ENCODE results near the gene GADD45B.
"Not testable (repeated sequence)": the region's sequence is repeated elsewhere in the genome, so short reads cannot be mapped to it uniquely, and the experiment has no call there.

GADD45B gene

DNA sequence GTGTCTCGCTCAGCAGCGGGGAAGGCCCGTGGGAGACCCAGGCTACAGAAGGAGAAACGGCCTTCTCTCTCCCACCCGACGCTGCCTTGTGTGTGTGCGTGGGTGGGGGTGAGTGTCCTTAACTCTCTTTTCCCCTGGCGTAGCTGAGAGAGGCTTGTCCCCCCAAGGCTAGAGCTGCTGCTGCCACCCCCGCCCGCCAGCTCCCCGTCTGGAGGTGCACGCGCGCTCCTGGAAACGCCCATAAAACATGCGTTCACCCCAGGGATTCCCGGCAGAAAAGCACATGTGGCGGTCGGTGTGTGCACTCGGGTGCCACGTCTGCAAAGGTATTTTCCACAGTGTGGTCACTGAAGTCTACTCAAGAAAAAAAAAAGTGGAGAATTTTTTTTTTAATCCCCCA lies 36.1 kb downstream of the GADD45B start:
- Histone ChIP-seq H3K9me3 (ENCODE audit: control extremely low read depth in 1 of 5, control insufficient read depth in 4 of 5, insufficient read depth in 2 of 5, low read depth in 1 of 5, low read length in 4 of 5) (peaks cover 0 to 2% (median 0%) of the 10 kb centered on the region in 5 experiments), H3K27me3 (replicated peaks in 2 of 5; ENCODE audit: control insufficient read depth in 4 of 5, insufficient read depth in 5 of 5, low read length in 4 of 5) (no peaks in the 10 kb centered on the region), H3K36me3 (ENCODE audit: control insufficient read depth in 4 of 4, insufficient read depth in 4 of 4, low read length in 3 of 4) (no peaks in the 10 kb centered on the region), H3K27ac (ENCODE audit: insufficient read depth in 1 of 2, low read depth in 1 of 2, low read length in 2 of 2, poor library complexity in 1 of 2, severe bottlenecking in 2 of 2) (no peak overlapping the region), H3K4me3 (ENCODE audit: control insufficient read depth in 1 of 7, extremely low read depth in 1 of 7, insufficient read depth in 4 of 7, low read depth in 2 of 7, low read length in 6 of 7) (no peak overlapping the region), H3K4me1 (ENCODE audit: control extremely low read depth in 1 of 4, control insufficient read depth in 4 of 4, insufficient read depth in 4 of 4, low read length in 3 of 4) (peaks cover 0 to 3% (median 1%) of the 10 kb centered on the region in 4 experiments)
- ChIA-PET POLR2A (no interaction called here), CTCF (interaction anchor here (1.2 kb wide), 1 partner anchor 125 kb away, joined by 4 read pairs; no protein-coding TSS in a partner anchor)
- no peak for DNase-seq
- WGBS (ENCODE audit: insufficient coverage): 95% methylated on average over 16 of the region's 21 CpGs

- H3K4me3 ChIP-seq (ENCODE audit: control insufficient read depth in 1 of 7, extremely low read depth in 1 of 7, insufficient read depth in 4 of 7, low read depth in 2 of 7, low read length in 6 of 7): no peak overlapping the region
- DNase-seq: no peak
- no peak overlapping the region for H3K27ac ChIP-seq (ENCODE audit: insufficient read depth in 1 of 2, low read depth in 1 of 2, low read length in 2 of 2, poor library complexity in 1 of 2, severe bottlenecking in 2 of 2)
- no peaks in the 10 kb centered on the region for H3K27me3 ChIP-seq (replicated peaks in 2 of 5; ENCODE audit: control insufficient read depth in 4 of 5, insufficient read depth in 5 of 5, low read length in 4 of 5)
- ChIA-PET POLR2A (no interaction called here), CTCF (interaction anchor here (1.2 kb wide), 1 partner anchor 124 kb away, joined by 4 read pairs; no protein-coding TSS in a partner anchor)
- WGBS (ENCODE audit: insufficient coverage): 95% methylated on average over 31 of the region's 41 CpGs
- no peaks in the 10 kb centered on the region for H3K4me1 ChIP-seq (ENCODE audit: control extremely low read depth in 1 of 4, control insufficient read depth in 4 of 4, insufficient read depth in 4 of 4, low read length in 3 of 4)
- peaks cover 0 to 2% (median 0%) of the 10 kb centered on the region in 5 experiments for H3K9me3 ChIP-seq (ENCODE audit: control extremely low read depth in 1 of 5, control insufficient read depth in 4 of 5, insufficient read depth in 2 of 5, low read depth in 1 of 5, low read length in 4 of 5)
- H3K36me3 ChIP-seq (ENCODE audit: control insufficient read depth in 4 of 4, insufficient read depth in 4 of 4, low read length in 3 of 4): no peaks in the 10 kb centered on the region
Measured at GRCh38 chr19:2512523-2513431, 36.9 kb downstream of the GADD45B start.

DNA sequence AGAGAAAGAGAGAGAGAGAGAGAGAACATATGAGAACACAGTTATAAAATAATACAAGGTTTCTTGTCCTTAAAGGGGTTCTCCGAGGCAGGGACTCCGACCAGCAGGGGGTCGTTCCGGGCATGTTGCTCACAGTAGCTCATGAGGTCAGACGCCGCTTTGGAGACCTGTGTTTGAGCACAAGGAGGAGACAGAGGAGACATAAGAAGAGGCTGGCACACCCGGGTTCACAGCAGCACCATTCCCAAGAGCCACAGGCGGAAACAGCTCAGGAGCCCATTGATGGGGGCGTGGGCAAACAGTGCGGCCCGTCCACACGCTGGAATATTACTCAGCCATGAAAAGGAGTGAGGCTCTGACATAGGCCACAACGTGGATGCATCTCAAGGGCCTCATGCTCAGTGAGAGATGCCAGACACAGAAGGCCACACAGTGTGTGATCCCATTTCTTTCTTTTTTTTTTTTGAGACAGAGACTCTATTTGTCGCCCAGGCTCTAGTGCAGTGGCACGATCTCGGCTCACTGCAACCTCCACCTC lies 39.1 kb downstream of the GADD45B start:
- Histone ChIP-seq H3K27me3 (replicated peaks in 2 of 5; ENCODE audit: control insufficient read depth in 4 of 5, insufficient read depth in 5 of 5, low read length in 4 of 5) (no peaks in the 10 kb centered on the region), H3K36me3 (ENCODE audit: control insufficient read depth in 4 of 4, insufficient read depth in 4 of 4, low read length in 3 of 4) (peaks cover 0 to under 1% (median 0%) of the 10 kb centered on the region in 4 experiments), H3K27ac (ENCODE audit: insufficient read depth in 1 of 2, low read depth in 1 of 2, low read length in 2 of 2, poor library complexity in 1 of 2, severe bottlenecking in 2 of 2) (no peak overlapping the region), H3K4me1 (ENCODE audit: control extremely low read depth in 1 of 4, control insufficient read depth in 4 of 4, insufficient read depth in 4 of 4, low read length in 3 of 4) (no peaks in the 10 kb centered on the region), H3K4me3 (ENCODE audit: control insufficient read depth in 1 of 7, extremely low read depth in 1 of 7, insufficient read depth in 4 of 7, low read depth in 2 of 7, low read length in 6 of 7) (no peak overlapping the region), H3K9me3 (ENCODE audit: control extremely low read depth in 1 of 5, control insufficient read depth in 4 of 5, insufficient read depth in 2 of 5, low read depth in 1 of 5, low read length in 4 of 5) (no peaks in the 10 kb centered on the region)
- DNase-seq: no peak
- ChIA-PET CTCF (interaction anchor here (0.9 kb wide), 1 partner anchor 26 kb away, joined by 3 read pairs; no protein-coding TSS in a partner anchor), POLR2A (no interaction called here)
- WGBS (ENCODE audit: insufficient coverage): 96% methylated on average over 14 of the region's 16 CpGs

DNA sequence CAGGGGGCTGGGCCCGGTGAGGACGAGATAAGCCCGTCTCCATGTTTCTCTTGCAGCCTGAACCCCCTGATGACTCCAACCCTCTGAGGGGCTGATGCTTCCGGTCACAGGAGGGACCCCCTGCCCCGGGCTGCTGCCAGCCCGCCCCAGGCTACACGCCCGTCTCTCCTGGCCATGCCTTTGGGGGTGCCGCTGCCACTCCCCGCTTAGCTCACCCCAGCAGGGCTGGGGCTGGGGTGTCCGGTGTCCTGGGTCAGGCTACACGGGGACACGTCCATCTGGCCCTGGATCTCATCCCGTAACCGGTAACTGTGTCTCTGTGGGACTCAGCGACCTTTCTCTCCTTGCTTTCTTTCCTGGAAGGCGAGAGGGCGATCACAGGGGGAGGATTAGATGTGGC lies 40.8 kb downstream of the GADD45B start:
- ChIA-PET POLR2A (interaction anchor here (0.6 to 1.1 kb wide), 2 partner anchors 40 to 70 kb away, joined by 3 to 4 read pairs; partner anchors contain the start of gene GADD45B), CTCF (interaction anchor here (1.0 kb wide), 1 partner anchor 94 kb away, joined by 3 read pairs; no protein-coding TSS in a partner anchor)
- DNase-seq: no peak
- Histone ChIP-seq H3K4me3 (ENCODE audit: control insufficient read depth in 1 of 7, extremely low read depth in 1 of 7, insufficient read depth in 4 of 7, low read depth in 2 of 7, low read length in 6 of 7) (no peak overlapping the region), H3K9me3 (ENCODE audit: control extremely low read depth in 1 of 5, control insufficient read depth in 4 of 5, insufficient read depth in 2 of 5, low read depth in 1 of 5, low read length in 4 of 5) (no peaks in the 10 kb centered on the region), H3K36me3 (ENCODE audit: control insufficient read depth in 4 of 4, insufficient read depth in 4 of 4, low read length in 3 of 4) (peaks cover 0 to 3% (median 0%) of the 10 kb centered on the region in 4 experiments), H3K27ac (ENCODE audit: insufficient read depth in 1 of 2, low read depth in 1 of 2, low read length in 2 of 2, poor library complexity in 1 of 2, severe bottlenecking in 2 of 2) (no peak overlapping the region), H3K4me1 (ENCODE audit: control extremely low read depth in 1 of 4, control insufficient read depth in 4 of 4, insufficient read depth in 4 of 4, low read length in 3 of 4) (no peaks in the 10 kb centered on the region), H3K27me3 (replicated peaks in 2 of 5; ENCODE audit: control insufficient read depth in 4 of 5, insufficient read depth in 5 of 5, low read length in 4 of 5) (no peaks in the 10 kb centered on the region)
- 97% methylated on average over 16 of the region's 18 CpGs for WGBS (ENCODE audit: insufficient coverage)

- Histone ChIP-seq H3K4me1 (ENCODE audit: control extremely low read depth in 1 of 4, control insufficient read depth in 4 of 4, insufficient read depth in 4 of 4, low read length in 3 of 4) (no peaks in the 10 kb centered on the region), H3K4me3 (ENCODE audit: control insufficient read depth in 1 of 7, extremely low read depth in 1 of 7, insufficient read depth in 4 of 7, low read depth in 2 of 7, low read length in 6 of 7) (no peak overlapping the region), H3K27ac (ENCODE audit: insufficient read depth in 1 of 2, low read depth in 1 of 2, low read length in 2 of 2, poor library complexity in 1 of 2, severe bottlenecking in 2 of 2) (no peak overlapping the region), H3K9me3 (ENCODE audit: control extremely low read depth in 1 of 5, control insufficient read depth in 4 of 5, insufficient read depth in 2 of 5, low read depth in 1 of 5, low read length in 4 of 5) (no peaks in the 10 kb centered on the region), H3K36me3 (ENCODE audit: control insufficient read depth in 4 of 4, insufficient read depth in 4 of 4, low read length in 3 of 4) (peaks cover 0 to 3% (median 0%) of the 10 kb centered on the region in 4 experiments), H3K27me3 (replicated peaks in 2 of 5; ENCODE audit: control insufficient read depth in 4 of 5, insufficient read depth in 5 of 5, low read length in 4 of 5) (no peaks in the 10 kb centered on the region)
- CTCF ChIA-PET: interaction anchor here (0.8 to 0.9 kb wide), 2 partner anchors 8 to 12 kb away, joined by 3 read pairs; no protein-coding TSS in a partner anchor
- no peak for DNase-seq
- 90% methylated on average over 33 of the region's 35 CpGs for whole genome bisulfite sequencing (ENCODE audit: insufficient coverage)
- POLR2A ChIA-PET: no interaction called here
Measured at GRCh38 chr19:2517881-2518601, 42.1 kb downstream of the GADD45B start.

- H3K4me3 ChIP-seq (ENCODE audit: control insufficient read depth in 1 of 7, extremely low read depth in 1 of 7, insufficient read depth in 4 of 7, low read depth in 2 of 7, low read length in 6 of 7); DNase-seq; POLR2A ChIA-PET; H3K9me3 ChIP-seq (ENCODE audit: control extremely low read depth in 1 of 5, control insufficient read depth in 4 of 5, insufficient read depth in 2 of 5, low read depth in 1 of 5, low read length in 4 of 5); H3K27me3 ChIP-seq (replicated peaks in 2 of 5; ENCODE audit: control insufficient read depth in 4 of 5, insufficient read depth in 5 of 5, low read length in 4 of 5); H3K36me3 ChIP-seq (ENCODE audit: control insufficient read depth in 4 of 4, insufficient read depth in 4 of 4, low read length in 3 of 4); H3K27ac ChIP-seq (ENCODE audit: insufficient read depth in 1 of 2, low read depth in 1 of 2, low read length in 2 of 2, poor library complexity in 1 of 2, severe bottlenecking in 2 of 2); H3K4me1 ChIP-seq (ENCODE audit: control extremely low read depth in 1 of 4, control insufficient read depth in 4 of 4, insufficient read depth in 4 of 4, low read length in 3 of 4): not testable (repeated sequence)
- WGBS (ENCODE audit: insufficient coverage): 100% methylated on average over 5 of the region's 11 CpGs
- CTCF ChIA-PET: interaction anchor here (0.8 to 1.8 kb wide), 2 partner anchors 11 to 43 kb away, joined by 3 to 4 read pairs; partner anchors contain the start of gene GADD45B
Measured at GRCh38 chr19:2518856-2519255, 42.9 kb downstream of the GADD45B start.

All from common myeloid progenitor, CD34-positive (primary cell).